OCI-LY7 (cell line): ENCODE data around the gene SNX12. TPM values are rescaled to one million over a fixed set of nuclear protein-coding genes. Genes with fewer than 3 reads are reported as not detected.

Source experiments
- BruUV-seq: library from RNA; stranded (reverse); fragments of 400-500 nt; replicated peaks from 2 replicates; lab custom pipeline; 2021; lab: Mats Ljungman, UMichigan
- CTCF ChIA-PET: fragments of 300-600 bp; sonication (Branson Sonifier 250); formaldehyde crosslinking; loops from one replicate; lab custom pipeline; 2022; ENCODE audit warnings: antibody characterized with exemption; ENCODE audit not compliant: unreplicated experiment; lab: Charles Lee
- POLR2A ChIA-PET: fragments of 300-600 bp; sonication (Branson Sonifier 250); formaldehyde crosslinking; loops from one replicate; lab custom pipeline; 2022; ENCODE audit warnings: antibody characterized with exemption; lab: Charles Lee
- DNase-seq: peaks from one replicate; pipeline ENCODE4 v3.0.0-alpha.2; 2015; ENCODE audit warnings: low spot score
- H2AFZ ChIP-seq: fragments of 200-600 bp; sonication (generic), shearing (Covaris generic); 2 replicates; pipeline ENCODE4 v1.6.1; 2014; ENCODE audit warnings: mild to moderate bottlenecking, antibody characterized with exemption, low read length, moderate library complexity
- H3K27ac ChIP-seq: fragments of 200-600 bp; sonication (generic); 2 replicates; pipeline ENCODE4 v1.5.1; 2014; ENCODE audit warnings: mixed run types, low read depth, mild to moderate bottlenecking, moderate library complexity, low read length, inconsistent platforms; ENCODE audit not compliant: poor library complexity, severe bottlenecking
- H3K36me3 ChIP-seq: fragments of 200-600 bp; sonication (generic); 2 replicates; pipeline ENCODE4 v1.6.1; 2014; ENCODE audit warnings: mild to moderate bottlenecking, antibody characterized with exemption, low read length, moderate library complexity, mixed read lengths; ENCODE audit not compliant: insufficient read depth
- H3K4me1 ChIP-seq: fragments of 200-600 bp; sonication (generic); 2 replicates; pipeline ENCODE4 v1.5.1; 2014; ENCODE audit warnings: mild to moderate bottlenecking, low read length; ENCODE audit not compliant: insufficient read depth, poor library complexity, severe bottlenecking
- H3K4me2 ChIP-seq: fragments of 200-600 bp; sonication (generic); 2 replicates; pipeline ENCODE4 v1.6.1; 2014; ENCODE audit warnings: mild to moderate bottlenecking, low read length
- H3K4me3 ChIP-seq: fragments of 200-600 bp; sonication (generic); 2 replicates; pipeline ENCODE4 v1.5.1; 2014; ENCODE audit warnings: mild to moderate bottlenecking, low read depth, low read length; ENCODE audit not compliant: poor library complexity, severe bottlenecking
- H3K79me2 ChIP-seq: fragments of 200-600 bp; sonication (generic); 2 replicates; pipeline ENCODE4 v1.6.1; 2016; ENCODE audit warnings: low read depth, mild to moderate bottlenecking, low read length, moderate library complexity, mixed read lengths; ENCODE audit not compliant: insufficient read depth
- H3K9me2 ChIP-seq: fragments of 200-600 bp; sonication (generic); 2 replicates; pipeline ENCODE4 v1.6.1; 2016; ENCODE audit warnings: mild to moderate bottlenecking, low read length, mixed read lengths; ENCODE audit not compliant: insufficient read depth
- H3K9me3 ChIP-seq: fragments of 200-600 bp; sonication (generic); 2 replicates; pipeline ENCODE4 v1.6.1; 2014; ENCODE audit warnings: mild to moderate bottlenecking, mixed run types, low read length, mixed read lengths
- H4K20me1 ChIP-seq: fragments of 200-600 bp; sonication (generic); 2 replicates; pipeline ENCODE4 v1.6.1; 2014; ENCODE audit warnings: mild to moderate bottlenecking, antibody characterized with exemption, low read length, moderate library complexity, mixed read lengths; ENCODE audit not compliant: insufficient read depth
- EZH2phosphoT487 ChIP-seq: fragments of 200-600 bp; sonication (generic); IDR thresholded peaks from 2 replicates; pipeline ENCODE4 v1.6.1; 2018; ENCODE audit warnings: low read depth, borderline replicate concordance, mild to moderate bottlenecking, mixed run types, antibody characterized with exemption, low read length, moderate library complexity, mixed read lengths
- intact Hi-C: fragments of 100-400 bp; cut with micrococcal nuclease; formaldehyde crosslinking; loops from one replicate; pipeline ENCODE4 v1.10.0; 2022; ENCODE audit not compliant: unreplicated experiment
- total RNA-seq, 2 experiments: library from RNA; depleted of rRNA in 1 of 2; stranded (reverse); fragments of >200 nt in 1 of 2; shearing (Covaris generic) in 1 of 2; gene quantifications; 2 replicates each; pipeline ENCODE4 v1.2.3, GENCODE V29; 2014 to 2022
- TF ChIP-seq, protein P1 (sequence below): fragments of 200-600 bp; sonication (generic); conservative IDR thresholded peaks from 2 replicates; pipeline ENCODE4 v1.5.1; 2014; ENCODE audit warnings: mild to moderate bottlenecking, antibody characterized with exemption, low read length, moderate library complexity, mixed read lengths

SNX12 gene
- total RNA-seq, 2 experiments from 2014 or later = 24.8 to 28.7 TPM

DNA sequence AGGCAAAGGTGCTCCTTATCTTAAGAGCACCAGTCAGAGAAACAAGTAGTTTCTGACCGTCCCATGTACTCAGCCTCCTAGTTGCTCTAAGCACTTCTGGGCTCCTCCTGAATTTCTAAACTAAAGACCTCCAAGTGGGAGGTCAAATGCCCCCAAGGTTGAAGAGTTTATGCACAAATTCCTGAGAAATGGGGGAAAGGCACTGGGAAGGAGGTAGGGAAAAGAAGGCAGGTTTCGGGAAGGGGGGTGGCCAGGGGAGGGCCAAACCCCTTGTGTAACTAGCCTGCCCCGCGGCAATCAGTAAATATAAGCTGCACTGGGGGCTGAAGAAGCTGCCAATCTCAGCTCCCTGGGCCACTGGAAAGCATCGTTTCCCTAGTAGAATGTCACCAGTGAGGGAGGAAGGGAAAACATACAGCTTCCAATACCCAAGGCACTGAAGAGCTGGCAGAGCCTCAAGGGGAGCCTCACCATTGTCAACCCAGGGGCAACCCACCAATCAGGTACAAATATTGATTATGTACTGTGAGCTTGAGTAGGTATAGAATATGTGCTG, 30.9 kb upstream of the SNX12 start:
- DNase-seq = no peak
- ChIA-PET CTCF (no interaction called here), POLR2A (interaction anchor here (0.6 kb wide), 2 partner anchors 9 to 267 kb away, joined by 3 read pairs; partner anchors contain the start of gene TAF1)
- no TSS peak for BruUV-seq
- intact Hi-C loops = loop anchor here (1.0 kb wide), 2 partner anchors 30 to 80 kb away; no protein-coding TSS in a partner anchor
- H3K9me3 ChIP-seq = no peaks in the 10 kb centered on the region
- H3K4me1 ChIP-seq = peaks cover 38% of the 10 kb centered on the region
- H3K4me3 ChIP-seq = no peak overlapping the region
- H3K9me2 ChIP-seq = no peaks in the 10 kb centered on the region
- TF ChIP-seq, protein P1, sequence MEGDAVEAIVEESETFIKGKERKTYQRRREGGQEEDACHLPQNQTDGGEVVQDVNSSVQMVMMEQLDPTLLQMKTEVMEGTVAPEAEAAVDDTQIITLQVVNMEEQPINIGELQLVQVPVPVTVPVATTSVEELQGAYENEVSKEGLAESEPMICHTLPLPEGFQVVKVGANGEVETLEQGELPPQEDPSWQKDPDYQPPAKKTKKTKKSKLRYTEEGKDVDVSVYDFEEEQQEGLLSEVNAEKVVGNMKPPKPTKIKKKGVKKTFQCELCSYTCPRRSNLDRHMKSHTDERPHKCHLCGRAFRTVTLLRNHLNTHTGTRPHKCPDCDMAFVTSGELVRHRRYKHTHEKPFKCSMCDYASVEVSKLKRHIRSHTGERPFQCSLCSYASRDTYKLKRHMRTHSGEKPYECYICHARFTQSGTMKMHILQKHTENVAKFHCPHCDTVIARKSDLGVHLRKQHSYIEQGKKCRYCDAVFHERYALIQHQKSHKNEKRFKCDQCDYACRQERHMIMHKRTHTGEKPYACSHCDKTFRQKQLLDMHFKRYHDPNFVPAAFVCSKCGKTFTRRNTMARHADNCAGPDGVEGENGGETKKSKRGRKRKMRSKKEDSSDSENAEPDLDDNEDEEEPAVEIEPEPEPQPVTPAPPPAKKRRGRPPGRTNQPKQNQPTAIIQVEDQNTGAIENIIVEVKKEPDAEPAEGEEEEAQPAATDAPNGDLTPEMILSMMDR = no peak
- TF ChIP-seq EZH2phosphoT487 = no peak
- H3K79me2 ChIP-seq = no peaks in the 10 kb centered on the region
- H3K36me3 ChIP-seq = no peaks in the 10 kb centered on the region
- no peak overlapping the region for H3K4me2 ChIP-seq
- no peak overlapping the region for H2AFZ ChIP-seq
- no peak overlapping the region for H3K27ac ChIP-seq
- H4K20me1 ChIP-seq = no peaks in the 10 kb centered on the region

DNA sequence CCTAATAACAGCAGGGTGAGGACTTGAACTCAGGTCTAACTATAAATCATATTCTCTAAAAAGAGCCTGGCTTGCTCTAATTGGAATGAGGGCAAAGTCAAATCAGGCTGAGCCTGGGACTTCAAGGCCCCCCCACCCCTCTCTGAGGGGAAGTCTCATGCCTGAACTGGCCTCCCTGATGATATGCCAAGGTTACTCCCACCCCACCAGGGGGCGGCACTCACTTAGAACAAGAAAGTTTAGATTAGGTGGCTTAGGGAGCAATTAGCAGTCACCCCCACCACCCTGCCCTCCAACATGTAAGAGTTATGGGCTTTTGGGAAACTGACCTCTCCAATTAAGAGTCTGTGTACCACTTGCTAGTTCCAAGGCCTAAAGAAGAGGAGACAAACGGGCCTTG, 30.2 kb upstream of the SNX12 start:
- H3K27ac ChIP-seq = no peak overlapping the region
- no peak for TF ChIP-seq EZH2phosphoT487
- TF ChIP-seq, protein P1 = peak; percentile 78
- BruUV-seq = no TSS peak
- H3K4me1 ChIP-seq = peaks cover 31% of the 10 kb centered on the region
- no peak overlapping the region for H3K4me3 ChIP-seq
- no peaks in the 10 kb centered on the region for H4K20me1 ChIP-seq
- intact Hi-C loops = loop anchor here (1.0 kb wide), 2 partner anchors 31 to 81 kb away; no protein-coding TSS in a partner anchor
- H3K4me2 ChIP-seq = peak overlapping the region; percentile 7; the same call in 1 of the 2 replicates
- no peaks in the 10 kb centered on the region for H3K9me3 ChIP-seq
- H3K36me3 ChIP-seq = no peaks in the 10 kb centered on the region
- no peaks in the 10 kb centered on the region for H3K9me2 ChIP-seq
- no peaks in the 10 kb centered on the region for H3K79me2 ChIP-seq
- H2AFZ ChIP-seq = no peak overlapping the region
- DNase-seq = peak; percentile 77
- ChIA-PET CTCF (no interaction called here), POLR2A (interaction anchor here (0.7 to 1.1 kb wide), 2 partner anchors 13 to 20 kb away, joined by 3 to 4 read pairs; partner anchors contain the start of genes IL2RG and MED12)

DNA sequence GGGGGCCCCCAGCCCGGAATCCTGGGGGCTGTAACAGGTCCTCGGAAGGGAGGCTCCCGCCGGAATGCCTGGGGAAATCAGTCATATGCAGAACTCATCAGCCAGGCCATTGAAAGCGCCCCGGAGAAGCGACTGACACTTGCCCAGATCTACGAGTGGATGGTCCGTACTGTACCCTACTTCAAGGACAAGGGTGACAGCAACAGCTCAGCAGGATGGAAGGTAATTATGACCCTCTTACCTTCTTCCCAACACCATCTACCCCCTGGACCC, 28.6 kb upstream of the SNX12 start:
- H3K36me3 ChIP-seq = no peaks in the 10 kb centered on the region
- peaks cover 18% of the 10 kb centered on the region for H3K4me1 ChIP-seq
- intact Hi-C loops = no loop called here
- H3K79me2 ChIP-seq = no peaks in the 10 kb centered on the region
- ChIA-PET POLR2A (no interaction called here), CTCF (no interaction called here)
- TF ChIP-seq, protein P1 = no peak
- no peak for TF ChIP-seq EZH2phosphoT487
- H3K4me2 ChIP-seq = peak overlapping the region; percentile 93
- H4K20me1 ChIP-seq = no peaks in the 10 kb centered on the region
- no peaks in the 10 kb centered on the region for H3K9me2 ChIP-seq
- no TSS peak for BruUV-seq
- no peaks in the 10 kb centered on the region for H3K9me3 ChIP-seq
- H3K27ac ChIP-seq = no peak overlapping the region
- H3K4me3 ChIP-seq = peak overlapping the region; percentile 73
- H2AFZ ChIP-seq = 0 out of 2 replicates have a peak overlapping the region, but pooled peaks have one; percentile 98
- DNase-seq = no peak
